Right lobe of liver (tissue), 6 donors: Measurements from ENCODE around the gene S100A10. TPM values are rescaled to one million over a fixed set of nuclear protein-coding genes. Genes with fewer than 3 reads are reported as not detected.

Experiments used
- ATAC-seq, 4 donors: fragments of 200-7000 bp; cut with Tn5 transposase; one replicate each; pipeline ENCODE4 v1.9.1; 2020; ENCODE audit warnings: mild to moderate bottlenecking in 4 of 4, moderate library complexity in 4 of 4
- DNase-seq, 3 donors: peaks; one replicate each; pipeline ENCODE4 v3.0.0-alpha.2; 2020
- H3K27ac ChIP-seq, 3 donors: fragments of 200-600 bp; one replicate each; pipeline ENCODE4 v1.8.0; 2022
- H3K27me3 ChIP-seq, 2 donors: fragments of 200-600 bp; one replicate each; pipeline ENCODE4 v1.8.0; 2022
- H3K36me3 ChIP-seq, 4 donors: fragments of 200-600 bp; sonication (generic) in 1 of 4; one replicate each; pipeline versions ENCODE4 v1.5.1 to v1.8.0; 2017 to 2022; ENCODE audit warnings: control low read depth in 1 of 4
- H3K4me1 ChIP-seq, 4 donors: fragments of 200-600 bp; sonication (generic) in 1 of 4; one replicate each; pipeline versions ENCODE4 v1.5.1 to v1.8.0; 2017 to 2022; ENCODE audit warnings: control low read depth in 1 of 4
- H3K4me3 ChIP-seq, 3 donors: fragments of 200-600 bp; one replicate each; pipeline ENCODE4 v1.8.0; 2022
- H3K9me3 ChIP-seq, 4 donors: fragments of 200-600 bp; sonication (generic) in 1 of 4; one replicate each; pipeline versions ENCODE4 v1.5.1 to v1.8.0; 2017 to 2022; ENCODE audit warnings: control low read depth in 1 of 4
- POLR2A ChIP-seq: fragments of 450-650 bp; IDR thresholded peaks from one replicate; pipeline ENCODE4 v1.6.1; 2017; ENCODE audit warnings: antibody characterized with exemption, mild to moderate bottlenecking
- WGBS: methylation state at CpG from one replicate; pipeline ENCODE4 v1.1.6; 2018; ENCODE audit warnings: low coverage, low lambda C conversion rate; ENCODE audit not compliant: insufficient coverage; ENCODE audit errors: missing lambda C conversion rate; 5-methylcytosine and 5-hydroxymethylcytosine counted together
- intact Hi-C, 2 donors: fragments of 100-400 bp; cut with DNase I; formaldehyde crosslinking; loops; one replicate each; pipeline versions ENCODE4 v1.11.2 to v1.14.1; 2022
- total RNA-seq, 6 experiments: library from RNA; depleted of rRNA in 2 of 6; stranded (reverse); fragments of >200 nt in 2 of 6; fragmentation: NEBNext Ultra II Directional in 3 of 6; extraction: Animal tissue kit (Norgen Biotek cat#: 25700) in 3 of 6; gene quantifications; one replicate each; pipeline versions ENCODE4 v1.1.0 to v1.2.4, GENCODE V29; 2016 to 2023
- TF ChIP-seq, protein P1 (sequence below), 4 donors: fragments of 200-600 bp in 3 of 4; fragments of 450-650 bp in 1 of 4; IDR thresholded peaks; one replicate each; pipeline versions ENCODE4 v1.5.1 to v1.8.0; 2016 to 2022; ENCODE audit warnings: antibody characterized with exemption in 4 of 4, mild to moderate bottlenecking in 2 of 4
- donor health status: DM: no; HTN: yes; CAD: no.
- donor health status: DM: no; HTN: no; CAD: no.
- donor health status: DM: no; HTN: no; CAD: no.
- donor health status: DM: no; HTN: yes; CAD: no.
- donor health status: DM: no; HTN: yes; CAD: no.

Gene S100A10
- total RNA-seq, 6 experiments from 2014 or later, result 48.5 to 192 (median 61.7) TPM

DNA sequence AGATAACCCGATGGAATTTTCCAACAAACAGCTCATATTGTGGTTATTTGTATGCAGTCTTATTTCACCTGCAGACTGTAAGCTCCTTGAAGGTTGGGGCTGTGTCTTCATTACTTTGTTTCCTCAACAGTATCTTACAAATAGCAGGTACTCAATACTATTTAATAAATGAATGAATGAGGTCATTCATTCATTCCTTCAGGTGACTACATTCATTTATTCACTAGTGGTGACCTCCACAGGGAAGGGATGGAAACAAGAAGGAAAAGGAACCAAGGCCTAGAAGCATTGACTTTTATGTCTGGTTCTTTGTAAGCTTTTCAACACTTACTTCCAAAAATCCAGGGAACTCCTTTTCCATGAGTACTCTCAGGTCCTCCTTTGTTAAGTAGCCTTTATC, 7.9 kb downstream of the S100A10 start:
- Histone ChIP-seq H3K4me3 (no peak overlapping the region), H3K9me3 (no peaks in the 10 kb centered on the region), H3K27me3 (no peaks in the 10 kb centered on the region), H3K4me1 (peaks cover 0 to 18% (median 7%) of the 10 kb centered on the region in 4 donors), H3K36me3 (peaks cover 0 to 33% (median 6%) of the 10 kb centered on the region in 4 donors), H3K27ac (no peak overlapping the region)
- TF ChIP-seq, protein P1, sequence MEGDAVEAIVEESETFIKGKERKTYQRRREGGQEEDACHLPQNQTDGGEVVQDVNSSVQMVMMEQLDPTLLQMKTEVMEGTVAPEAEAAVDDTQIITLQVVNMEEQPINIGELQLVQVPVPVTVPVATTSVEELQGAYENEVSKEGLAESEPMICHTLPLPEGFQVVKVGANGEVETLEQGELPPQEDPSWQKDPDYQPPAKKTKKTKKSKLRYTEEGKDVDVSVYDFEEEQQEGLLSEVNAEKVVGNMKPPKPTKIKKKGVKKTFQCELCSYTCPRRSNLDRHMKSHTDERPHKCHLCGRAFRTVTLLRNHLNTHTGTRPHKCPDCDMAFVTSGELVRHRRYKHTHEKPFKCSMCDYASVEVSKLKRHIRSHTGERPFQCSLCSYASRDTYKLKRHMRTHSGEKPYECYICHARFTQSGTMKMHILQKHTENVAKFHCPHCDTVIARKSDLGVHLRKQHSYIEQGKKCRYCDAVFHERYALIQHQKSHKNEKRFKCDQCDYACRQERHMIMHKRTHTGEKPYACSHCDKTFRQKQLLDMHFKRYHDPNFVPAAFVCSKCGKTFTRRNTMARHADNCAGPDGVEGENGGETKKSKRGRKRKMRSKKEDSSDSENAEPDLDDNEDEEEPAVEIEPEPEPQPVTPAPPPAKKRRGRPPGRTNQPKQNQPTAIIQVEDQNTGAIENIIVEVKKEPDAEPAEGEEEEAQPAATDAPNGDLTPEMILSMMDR (IDR thresholded peaks at IDR 0.05), result no peak
- TF ChIP-seq POLR2A, result no peak
- no peak for DNase-seq
- WGBS, result 86% methylated on average over 1 of the region's 1 CpG
- no peak for ATAC-seq
- intact Hi-C loops, result no loop called here

DNA sequence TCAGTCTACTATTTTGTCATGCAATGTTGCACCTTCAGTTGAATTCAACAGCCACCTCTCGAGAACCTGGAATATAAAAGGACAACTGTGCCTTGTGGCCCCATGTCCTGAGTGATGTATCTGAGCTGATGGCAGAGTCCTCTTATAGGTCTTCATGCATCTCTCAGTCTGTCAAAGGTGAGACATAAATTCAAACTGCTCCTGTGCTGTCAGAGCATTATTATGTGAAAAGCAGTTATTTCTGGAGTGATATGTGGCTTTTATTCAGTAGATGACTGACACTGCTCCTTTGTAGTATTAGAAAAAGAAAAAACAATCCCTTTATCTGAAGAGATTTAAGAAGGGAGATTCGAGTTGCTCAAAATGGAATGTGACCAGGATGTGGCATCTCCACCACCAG, 8.4 kb downstream of the S100A10 start:
- H3K27ac ChIP-seq, result no peak overlapping the region
- no peak for DNase-seq
- TF ChIP-seq, protein P1 (IDR thresholded peaks at IDR 0.05), result no peak
- no peak for TF ChIP-seq POLR2A
- peaks cover 0 to 13% (median 4%) of the 10 kb centered on the region in 4 donors for H3K4me1 ChIP-seq
- intact Hi-C loops, result no loop called here
- no peaks in the 10 kb centered on the region for H3K9me3 ChIP-seq
- ATAC-seq, result no peak
- H3K4me3 ChIP-seq, result no peak overlapping the region
- 83% methylated on average over 2 of the region's 2 CpGs for WGBS
- H3K36me3 ChIP-seq, result peaks cover 0 to 33% (median 6%) of the 10 kb centered on the region in 4 donors
- no peaks in the 10 kb centered on the region for H3K27me3 ChIP-seq

DNA sequence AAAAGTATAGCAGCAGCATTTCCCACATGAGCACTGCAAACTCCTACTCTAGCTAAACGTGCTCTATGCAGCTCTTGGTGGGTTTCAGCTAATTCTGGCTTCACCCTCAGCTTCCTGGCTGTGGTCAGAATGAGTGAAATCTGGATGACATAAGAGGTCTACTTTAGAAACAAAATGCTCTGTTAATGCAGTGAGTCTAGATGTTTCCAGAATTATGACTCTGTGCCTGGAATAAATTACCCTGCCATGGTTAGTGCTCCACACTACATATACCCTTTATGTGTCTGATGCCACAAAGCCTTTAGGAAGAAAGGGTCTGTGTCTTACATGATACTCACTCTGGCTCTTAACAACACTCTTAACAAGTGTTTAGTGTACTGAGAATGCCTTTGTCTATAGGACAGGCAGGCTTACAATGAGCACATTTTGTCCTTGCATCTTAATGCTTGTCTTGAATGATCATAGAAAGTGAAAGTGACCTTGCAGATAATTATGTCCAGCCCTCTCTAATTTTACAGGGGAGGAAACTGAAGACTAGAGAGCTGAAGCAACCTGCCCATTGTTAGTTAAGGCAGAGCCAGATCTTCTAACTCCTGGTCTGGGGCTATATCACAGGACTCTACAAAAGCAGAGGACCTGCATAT, 9.2 kb downstream of the S100A10 start:
- Histone ChIP-seq H3K9me3 (no peaks in the 10 kb centered on the region), H3K36me3 (peaks cover 0 to 33% (median 6%) of the 10 kb centered on the region in 4 donors), H3K27me3 (no peaks in the 10 kb centered on the region), H3K4me1 (peaks cover 0 to 4% (median under 1%) of the 10 kb centered on the region in 4 donors), H3K27ac (no peak overlapping the region), H3K4me3 (no peak overlapping the region)
- no peak for DNase-seq
- WGBS, result 44% methylated on average over 1 of the region's 1 CpG
- intact Hi-C loops, result no loop called here
- no peak for TF ChIP-seq POLR2A
- TF ChIP-seq, protein P1 (IDR thresholded peaks at IDR 0.05), result no peak
- ATAC-seq, result no peak

DNA sequence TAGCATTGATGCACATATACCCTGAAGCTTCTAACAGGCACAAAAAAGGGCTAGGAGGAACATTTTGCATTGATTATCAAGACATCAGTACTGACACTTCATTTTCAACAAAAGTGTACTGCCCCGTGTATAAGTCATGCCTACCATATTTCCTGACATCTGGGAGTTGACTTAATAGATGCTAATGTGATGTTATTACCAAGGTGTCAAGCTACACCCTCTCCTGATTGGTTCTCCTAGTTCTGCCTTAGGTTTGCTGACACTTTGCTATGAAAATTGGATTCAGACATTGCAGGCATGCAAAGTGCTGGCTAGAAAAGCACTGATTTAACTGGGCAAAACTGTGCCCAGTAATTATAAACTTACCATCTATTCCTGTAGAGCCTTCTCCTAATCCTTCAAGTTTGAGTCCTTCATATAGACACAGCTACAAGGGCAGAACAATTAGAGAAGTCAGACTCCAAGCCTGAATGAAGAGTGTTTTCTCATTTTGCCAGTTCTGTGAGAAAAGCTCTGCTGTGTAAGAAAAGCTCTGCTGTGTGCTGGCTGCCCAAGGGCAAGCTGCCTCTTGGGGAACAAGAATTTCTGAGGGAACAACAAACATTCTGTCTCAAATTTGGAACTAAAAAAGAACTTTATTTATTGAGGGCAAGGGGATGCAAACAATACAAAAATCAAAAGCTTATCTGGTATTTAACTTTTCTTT, 11.2 kb downstream of the S100A10 start:
- no peak for TF ChIP-seq POLR2A
- TF ChIP-seq, protein P1 (IDR thresholded peaks at IDR 0.05), result no peak
- ATAC-seq (no peak), DNase-seq (no peak)
- Histone ChIP-seq H3K9me3 (no peaks in the 10 kb centered on the region), H3K27me3 (no peaks in the 10 kb centered on the region), H3K4me1 (no peaks in the 10 kb centered on the region), H3K27ac (no peak overlapping the region), H3K4me3 (no peak overlapping the region), H3K36me3 (peaks cover 0 to 33% (median 6%) of the 10 kb centered on the region in 4 donors)
- intact Hi-C loops, result no loop called here
- 57% methylated on average over 1 of the region's 1 CpG for WGBS
